Stimulated activated CD4-positive, alpha-beta T cell treated with anti-CD3 and anti-CD28 coated beads, Interleukin-2, amount 100 ng/mL, for 4 hours (primary cell): ENCODE results near the gene EPHB3.

Experiments used
- DNase-seq: peaks from one replicate; pipeline ENCODE4 v3.0.0-alpha.2; 2020; ENCODE audit warnings: low read depth

The EPHB3 gene

DNA sequence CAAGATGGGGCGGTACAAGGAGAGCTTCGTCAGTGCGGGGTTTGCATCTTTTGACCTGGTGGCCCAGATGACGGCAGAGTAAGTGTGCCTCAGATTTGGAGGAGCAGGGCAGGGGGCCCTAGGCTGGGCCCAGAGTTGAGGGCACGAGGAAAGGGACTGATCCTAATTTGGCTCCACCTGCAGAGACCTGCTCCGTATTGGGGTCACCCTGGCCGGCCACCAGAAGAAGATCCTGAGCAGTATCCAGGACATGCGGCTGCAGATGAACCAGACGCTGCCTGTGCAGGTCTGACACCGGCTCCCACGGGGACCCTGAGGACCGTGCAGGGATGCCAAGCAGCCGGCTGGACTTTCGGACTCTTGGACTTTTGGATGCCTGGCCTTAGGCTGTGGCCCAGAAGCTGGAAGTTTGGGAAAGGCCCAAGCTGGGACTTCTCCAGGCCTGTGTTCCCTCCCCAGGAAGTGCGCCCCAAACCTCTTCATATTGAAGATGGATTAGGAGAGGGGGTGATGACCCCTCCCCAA lies 19.8 kb downstream of the EPHB3 start:
- no peak for DNase-seq

DNA sequence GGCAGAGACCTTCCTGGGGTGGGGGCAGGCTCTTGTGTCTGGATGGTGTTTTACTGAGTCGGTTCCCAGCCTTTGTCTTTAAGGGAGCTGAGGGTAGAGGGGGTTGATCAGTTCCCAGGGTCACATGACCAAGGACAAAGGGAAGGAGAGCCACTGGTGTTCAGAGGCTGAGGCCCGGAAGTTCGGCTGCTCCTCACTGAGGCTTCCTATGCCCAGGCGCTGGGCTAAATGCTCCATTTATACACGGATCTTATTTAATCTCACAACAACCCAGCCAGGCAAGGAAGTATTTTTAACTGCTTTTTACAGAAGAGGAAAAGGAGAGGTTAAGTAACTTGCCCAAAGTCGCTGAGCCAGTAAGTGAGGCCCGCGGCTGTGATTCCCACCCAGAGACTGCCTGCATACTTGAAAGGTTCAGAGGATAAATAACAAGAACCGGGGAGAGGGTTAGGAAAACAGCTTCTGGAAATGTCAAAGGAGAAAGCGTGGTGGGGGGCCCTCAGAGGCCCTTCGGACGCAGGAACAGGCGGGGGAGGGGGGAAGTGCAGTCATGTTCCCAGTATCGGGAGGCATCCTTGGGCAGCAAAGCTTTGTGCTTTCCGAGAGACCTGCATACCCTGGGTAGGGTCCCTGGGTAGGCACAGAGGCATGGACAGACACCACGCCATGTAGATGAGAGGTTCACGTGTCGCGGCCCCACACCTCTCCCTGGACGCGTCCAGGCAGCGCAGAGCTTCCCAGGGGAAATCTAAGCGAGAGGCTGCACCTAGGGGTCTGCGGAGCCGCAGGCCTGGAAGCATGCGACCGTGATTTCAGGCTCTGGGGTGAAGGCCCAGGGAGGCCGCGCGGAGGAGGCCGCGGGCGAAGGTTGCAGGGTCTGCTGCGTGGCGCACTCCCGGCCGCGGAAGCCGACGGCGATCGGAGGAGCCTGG lies 21.3 kb downstream of the EPHB3 start:
- DNase-seq: no peak

DNA sequence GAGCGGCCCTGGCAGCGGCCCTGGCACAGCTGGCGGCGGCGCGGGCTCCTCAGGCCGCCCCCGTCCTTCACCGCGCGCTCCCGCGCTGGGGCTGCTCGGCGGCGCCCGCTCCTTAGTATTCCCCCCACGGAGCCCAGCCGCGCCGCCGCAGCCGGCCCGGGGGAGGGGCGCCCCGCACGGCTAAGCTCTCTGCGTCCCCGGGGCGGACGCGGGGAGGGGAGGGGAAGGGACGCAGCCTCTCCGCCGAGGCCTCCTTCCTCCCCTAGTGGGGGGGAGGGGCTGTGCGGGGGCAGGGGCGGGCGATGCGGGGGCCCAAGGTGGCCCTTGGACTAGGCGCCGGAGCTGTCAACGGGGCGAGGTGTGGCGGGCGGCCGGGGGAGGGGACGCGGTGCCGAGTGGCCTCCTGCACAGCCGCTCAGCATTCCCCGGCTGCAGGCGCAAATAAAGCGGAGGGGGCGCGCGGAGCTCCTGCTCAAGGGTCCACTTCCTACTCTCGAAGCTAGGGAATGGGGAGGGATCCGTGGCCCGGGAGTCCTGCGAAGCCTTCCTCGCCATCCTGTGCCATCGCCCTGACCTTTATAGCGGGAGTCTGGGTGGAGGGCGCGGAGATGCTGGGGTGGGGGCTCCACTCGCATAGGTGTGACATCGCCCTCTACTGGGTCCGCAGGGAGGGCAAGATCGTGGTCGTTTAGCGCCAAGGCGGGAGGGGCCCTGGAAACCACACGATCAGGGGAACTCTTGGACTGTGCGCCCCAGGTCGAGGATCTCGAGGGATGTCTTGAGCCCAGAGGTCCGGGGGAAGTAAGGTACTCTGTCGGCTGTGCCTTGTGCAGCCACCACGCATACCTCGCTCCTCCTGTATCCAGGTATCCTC lies 22.2 kb downstream of the EPHB3 start:
- DNase-seq: no peak

DNA sequence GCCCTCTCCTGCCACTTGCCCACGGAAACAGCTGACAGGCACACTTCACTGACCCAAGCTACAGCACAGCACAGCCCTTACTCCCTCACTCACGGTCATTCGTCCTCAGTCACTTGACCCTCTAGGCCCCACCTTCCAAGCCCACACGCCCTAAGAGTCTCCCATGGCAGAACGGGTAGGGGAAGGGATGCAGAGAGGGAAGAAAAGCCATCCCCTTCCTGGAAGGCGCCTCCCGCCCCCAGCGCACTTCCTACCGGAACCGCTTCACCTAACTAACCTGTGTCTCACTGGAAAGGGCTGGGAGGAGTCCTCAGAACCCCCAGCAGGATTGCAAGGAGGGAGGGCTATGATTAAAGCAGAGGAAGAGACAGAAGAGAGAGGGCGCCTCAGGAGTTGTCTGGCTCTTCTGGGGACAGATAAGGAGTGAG lies 22.9 kb downstream of the EPHB3 start:
- no peak for DNase-seq

- DNase-seq: no peak
Observed at GRCh38 chr3:184585545-184585944, 24.0 kb downstream of the EPHB3 start.

DNA sequence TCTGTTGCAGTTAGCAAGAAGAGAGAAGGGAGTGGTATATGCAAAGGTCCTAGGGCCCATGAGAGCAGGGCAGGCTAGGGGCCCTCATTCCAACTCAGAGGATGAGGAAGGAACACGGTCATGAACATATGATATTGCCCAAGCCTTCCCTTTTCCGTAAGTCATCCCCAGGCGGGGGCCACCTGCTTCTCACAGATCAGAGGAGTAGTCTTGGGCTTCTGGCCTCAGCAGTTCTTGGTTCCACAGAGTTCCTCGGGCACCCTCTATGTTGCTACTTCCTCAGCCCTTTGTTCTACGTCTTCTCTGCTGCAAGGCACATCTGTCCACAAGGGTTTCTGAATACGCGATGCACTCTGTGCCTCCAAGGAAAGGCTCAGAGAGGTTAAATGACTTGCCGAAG lies 25.3 kb downstream of the EPHB3 start:
- no peak for DNase-seq

- no peak for DNase-seq
Observed at GRCh38 chr3:184588776-184589175, 27.2 kb downstream of the EPHB3 start.

- DNase-seq: no peak
Observed at GRCh38 chr3:184590795-184591194, 29.2 kb downstream of the EPHB3 start.

- no peak for DNase-seq
Observed at GRCh38 chr3:184591789-184592188, 30.2 kb downstream of the EPHB3 start.

GRCh38 chr3:184592371-184593219 lies 31.0 kb downstream of the EPHB3 start:
- no peak for DNase-seq

DNA sequence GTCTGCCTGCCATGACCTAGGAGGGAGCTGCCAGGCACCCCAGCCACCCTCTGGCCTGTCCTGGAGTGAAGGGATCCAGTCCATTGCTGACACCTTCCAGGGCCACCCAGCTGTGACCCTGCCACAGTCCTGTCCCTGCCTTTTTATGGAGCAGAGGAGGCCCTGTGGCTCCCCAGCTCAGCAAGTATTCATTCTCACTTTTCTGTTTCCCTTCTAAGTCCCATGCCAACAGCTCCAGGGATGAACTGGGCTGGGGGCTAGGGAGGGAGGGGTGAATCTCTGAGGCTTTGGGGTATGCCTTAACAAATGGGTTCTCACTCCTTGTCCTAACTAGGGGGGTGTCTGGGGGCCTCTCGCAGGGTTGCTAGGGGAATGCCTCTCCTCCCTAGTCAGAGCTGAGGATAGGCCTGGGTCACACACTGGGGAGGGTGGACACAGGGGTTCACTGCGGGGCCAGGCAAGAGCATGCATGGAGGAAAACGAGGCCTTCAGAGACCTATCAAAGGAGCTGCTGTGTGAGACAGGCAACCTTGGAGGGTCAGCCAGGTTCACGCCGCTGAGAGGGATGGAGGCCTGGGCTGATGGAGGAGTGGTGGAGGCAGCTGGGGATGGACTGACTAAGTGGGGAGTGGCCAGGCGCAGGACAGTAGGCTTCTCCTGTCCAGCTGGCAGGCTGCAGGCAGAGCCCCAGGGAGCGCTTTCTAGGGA lies 31.8 kb downstream of the EPHB3 start:
- DNase-seq: no peak

GRCh38 chr3:184593928-184594303 lies 32.3 kb downstream of the EPHB3 start:
- no peak for DNase-seq

DNA sequence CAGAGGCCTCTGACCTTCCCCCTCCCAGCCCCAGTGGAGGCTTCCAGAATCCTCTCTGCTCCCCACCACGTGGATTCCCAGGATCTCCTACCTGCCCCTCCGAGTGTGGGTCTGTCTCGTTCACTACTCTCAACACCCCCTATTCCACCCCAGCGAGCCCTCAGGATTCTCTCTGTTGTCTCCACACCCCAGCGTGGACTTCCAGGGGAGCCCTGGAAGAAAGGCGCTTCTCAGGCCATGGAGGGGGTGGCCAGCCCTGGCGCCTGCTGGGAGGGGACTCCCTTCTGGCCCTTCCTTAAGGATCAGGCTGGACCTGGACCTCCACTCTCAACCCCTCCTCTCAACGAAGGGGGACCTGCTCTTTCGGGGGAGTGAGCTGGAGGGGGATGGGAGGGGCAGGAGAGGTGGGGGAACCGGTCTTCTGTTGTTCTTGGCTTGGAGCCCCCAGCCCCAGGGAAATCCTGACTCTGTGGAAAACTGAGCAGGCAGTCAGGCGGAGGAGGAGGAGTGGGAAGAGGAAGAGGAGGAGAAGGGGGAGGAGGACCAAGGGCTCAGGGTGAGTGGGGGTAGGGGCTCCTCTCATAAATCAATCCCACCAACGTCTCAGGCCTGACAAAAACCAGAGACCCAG lies 32.9 kb downstream of the EPHB3 start:
- no peak for DNase-seq

DNA sequence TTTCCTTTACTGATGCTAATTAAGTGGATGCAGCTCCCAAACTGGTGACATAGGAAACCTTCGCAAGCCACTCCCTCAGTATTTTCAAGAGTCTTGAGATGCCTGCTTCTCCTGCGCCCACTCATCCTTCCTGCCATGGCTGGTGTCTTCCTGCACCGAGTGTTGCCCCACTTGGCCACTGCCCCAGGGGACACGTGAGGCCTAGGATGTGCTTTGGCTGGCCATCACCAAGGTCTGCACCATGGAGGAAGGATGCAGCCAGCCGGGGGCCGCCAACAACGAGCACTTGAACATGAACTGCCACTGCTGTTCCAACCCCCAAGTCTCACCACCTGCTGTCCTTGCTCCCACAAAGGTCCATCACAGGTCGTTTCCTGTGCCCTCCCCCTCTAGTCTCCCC lies 34.1 kb downstream of the EPHB3 start:
- no peak for DNase-seq

GRCh38 chr3:184596233-184596632 lies 34.6 kb downstream of the EPHB3 start:
- DNase-seq: no peak

DNA sequence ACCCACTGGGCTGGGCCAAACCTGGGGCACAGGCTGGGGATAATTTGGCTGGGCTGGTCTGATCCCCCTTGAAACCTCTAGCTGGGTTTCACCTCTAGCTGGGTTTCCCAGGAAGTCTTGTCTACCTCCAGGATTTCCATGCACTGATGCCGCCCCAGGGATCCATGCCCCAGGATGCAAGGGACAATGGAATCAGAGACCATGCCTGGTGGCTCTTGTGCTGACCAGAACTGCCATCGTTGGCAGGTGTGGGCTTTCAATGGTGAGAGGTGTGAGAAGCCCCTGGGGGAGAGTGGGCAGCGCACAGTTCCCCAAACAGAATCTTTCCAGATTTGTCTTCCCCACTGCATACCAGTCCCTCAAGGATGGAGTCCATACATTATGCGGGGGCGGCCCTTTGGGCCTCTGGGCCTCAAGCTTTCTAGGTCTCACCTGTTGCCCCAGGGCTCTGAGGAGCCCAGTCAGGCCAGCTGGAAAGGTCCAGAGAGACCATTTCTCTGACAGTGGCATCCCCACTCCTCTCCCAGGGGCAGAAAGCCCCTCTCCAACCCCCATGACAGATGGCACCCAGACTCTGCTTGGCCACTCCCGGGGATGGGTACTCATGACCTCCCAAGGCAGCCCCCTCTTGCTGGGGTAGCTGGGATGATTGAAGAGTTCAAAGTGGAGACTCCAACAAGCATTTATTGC lies 35.4 kb downstream of the EPHB3 start:
- no peak for DNase-seq

GRCh38 chr3:184597829-184598573 lies 36.4 kb downstream of the EPHB3 start:
- no peak for DNase-seq

- DNase-seq: no peak
Observed at GRCh38 chr3:184598574-184598927, 37.0 kb downstream of the EPHB3 start.

- no peak for DNase-seq
Observed at GRCh38 chr3:184599143-184599542, 37.6 kb downstream of the EPHB3 start.
